ENCODE measurements around the gene TMEM245. TPM values are rescaled to one million over a fixed set of nuclear protein-coding genes. Genes with fewer than 3 reads are reported as not detected.

Gene TMEM245
- total RNA-seq, 1 donor from 2014 or later, result 34.2 TPM

DNA sequence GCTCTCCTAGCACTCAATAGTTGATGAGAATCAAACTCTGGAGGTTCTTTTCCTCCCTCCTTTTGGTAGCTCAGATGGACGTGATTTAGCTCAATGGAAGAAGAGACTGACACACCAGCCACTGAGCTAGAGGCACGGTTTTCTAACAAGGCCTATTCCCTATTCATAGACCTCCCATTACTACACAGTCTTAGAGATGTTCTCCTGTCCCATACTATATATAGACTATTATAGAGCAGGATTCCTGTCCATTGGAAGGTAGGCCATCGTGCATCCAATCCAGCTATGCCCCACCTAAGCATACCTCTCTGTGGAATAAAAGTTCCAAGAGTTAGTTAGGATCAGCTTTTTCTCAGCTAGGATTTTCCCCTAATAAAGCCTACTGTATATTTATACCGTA is 76.2 kb downstream of the TMEM245 start:
- DNase-seq (ENCODE audit: low read depth) (no peak), FAIRE-seq (no peak)
- H3K36me3 ChIP-seq (ENCODE audit: control insufficient read depth, insufficient read depth, low read length), result peaks cover 5% of the 10 kb centered on the region
- no peaks in the 10 kb centered on the region for H3K27me3 ChIP-seq (ENCODE audit: control insufficient read depth, insufficient read depth, low read length)
- no peak for TF ChIP-seq CTCF (IDR thresholded peaks at IDR 0.05; ENCODE audit: insufficient read depth, low read length, severe bottlenecking)
- no peak overlapping the region for H3K4me3 ChIP-seq (ENCODE audit: low read depth, low read length)

GRCh38 chr9:109040571-109040970 is 79.2 kb downstream of the TMEM245 start:
- H3K4me3 ChIP-seq (ENCODE audit: low read depth, low read length), result no peak overlapping the region
- FAIRE-seq (no peak), DNase-seq (ENCODE audit: low read depth) (no peak)
- H3K27me3 ChIP-seq (ENCODE audit: control insufficient read depth, insufficient read depth, low read length), result no peaks in the 10 kb centered on the region
- peaks cover 5% of the 10 kb centered on the region for H3K36me3 ChIP-seq (ENCODE audit: control insufficient read depth, insufficient read depth, low read length)
- no peak for TF ChIP-seq CTCF (IDR thresholded peaks at IDR 0.05; ENCODE audit: insufficient read depth, low read length, severe bottlenecking)

DNA sequence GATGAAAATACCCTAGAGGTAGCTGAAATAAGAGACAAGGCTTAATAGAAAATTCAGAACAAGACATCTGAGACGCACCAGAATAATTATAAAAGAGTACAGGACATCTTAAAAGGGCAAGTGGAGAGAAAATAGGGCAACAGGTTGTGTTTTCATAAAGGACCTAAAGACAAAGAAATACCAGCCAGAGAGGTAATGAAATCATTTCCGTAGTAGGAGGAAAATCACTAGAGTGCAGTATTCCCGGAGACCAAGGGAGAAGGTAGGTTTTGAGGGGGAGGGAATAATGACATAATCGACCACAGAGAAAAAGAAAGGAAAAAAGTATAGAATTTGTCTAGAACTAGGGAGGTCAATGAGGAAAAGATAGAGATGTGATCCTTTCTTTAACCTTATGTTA is 80.2 kb downstream of the TMEM245 start:
- no peak for FAIRE-seq
- Histone ChIP-seq H3K4me3 (ENCODE audit: low read depth, low read length) (no peak overlapping the region), H3K27me3 (ENCODE audit: control insufficient read depth, insufficient read depth, low read length) (no peaks in the 10 kb centered on the region), H3K36me3 (ENCODE audit: control insufficient read depth, insufficient read depth, low read length) (peaks cover 3% of the 10 kb centered on the region)
- TF ChIP-seq CTCF (IDR thresholded peaks at IDR 0.05; ENCODE audit: insufficient read depth, low read length, severe bottlenecking), result no peak
- DNase-seq (ENCODE audit: low read depth), result no peak

- Histone ChIP-seq H3K4me3 (ENCODE audit: low read depth, low read length) (no peak overlapping the region), H3K36me3 (ENCODE audit: control insufficient read depth, insufficient read depth, low read length) (peaks cover 1% of the 10 kb centered on the region), H3K27me3 (ENCODE audit: control insufficient read depth, insufficient read depth, low read length) (no peaks in the 10 kb centered on the region)
- peak; percentile 75 for DNase-seq (ENCODE audit: low read depth)
- no peak for FAIRE-seq
- TF ChIP-seq CTCF (IDR thresholded peaks at IDR 0.05; ENCODE audit: insufficient read depth, low read length, severe bottlenecking), result no peak
These were observed 81.6 kb downstream of the TMEM245 start for GRCh38 chr9:109037946-109038715.

- no peak for FAIRE-seq
- no peak for TF ChIP-seq CTCF (IDR thresholded peaks at IDR 0.05; ENCODE audit: insufficient read depth, low read length, severe bottlenecking)
- H3K4me3 ChIP-seq (ENCODE audit: low read depth, low read length), result no peak overlapping the region
- peaks cover 1% of the 10 kb centered on the region for H3K36me3 ChIP-seq (ENCODE audit: control insufficient read depth, insufficient read depth, low read length)
- no peaks in the 10 kb centered on the region for H3K27me3 ChIP-seq (ENCODE audit: control insufficient read depth, insufficient read depth, low read length)
- DNase-seq (ENCODE audit: low read depth), result no peak
These were observed 82.7 kb downstream of the TMEM245 start for GRCh38 chr9:109036744-109037680.
